ENCODE data around the gene EPHB1.
"Not testable (repeated sequence)": the region's sequence is repeated elsewhere in the genome, so short reads cannot be mapped to it uniquely, and the experiment has no call there.

EPHB1 gene

DNA sequence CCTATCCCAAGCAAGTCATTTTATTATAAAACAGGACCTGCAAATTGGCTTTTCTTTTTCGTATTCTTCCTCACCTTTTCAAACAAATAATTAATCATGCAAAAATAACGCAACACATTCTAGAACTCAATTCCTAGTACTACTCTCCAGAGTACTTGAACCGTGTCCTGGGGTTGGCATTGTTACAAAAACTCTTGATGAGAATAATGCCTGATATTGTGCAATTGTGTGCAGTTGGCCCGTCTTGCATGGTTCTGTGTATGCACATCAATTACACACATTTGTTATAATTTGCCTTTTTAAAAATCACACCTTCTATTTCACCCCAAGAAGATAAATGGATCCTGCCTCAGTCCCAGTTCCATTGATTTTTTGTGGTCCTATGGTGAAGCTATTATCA, 205.4 kb downstream of the EPHB1 start:
- no peak for DNase-seq (ENCODE audit: low read depth)

DNA sequence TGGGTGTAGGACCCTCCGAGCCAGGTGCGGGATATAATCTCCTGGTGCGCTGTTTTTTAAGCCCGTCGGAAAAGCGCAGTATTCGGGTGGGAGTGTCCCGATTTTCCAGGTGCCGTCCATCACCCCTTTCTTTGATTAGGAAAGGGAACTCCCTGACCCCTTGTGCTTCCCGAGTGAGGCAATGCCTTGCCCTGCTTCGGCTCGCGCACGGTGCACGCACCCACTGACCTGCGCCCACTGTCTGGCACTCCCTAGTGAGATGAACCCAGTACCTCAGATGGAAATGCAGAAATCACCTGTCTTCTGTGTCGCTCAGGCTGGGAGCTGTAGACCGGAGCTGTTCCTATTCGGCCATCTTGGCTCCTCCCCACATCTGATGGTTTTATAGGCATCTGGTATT, 210.6 kb downstream of the EPHB1 start:
- not testable (repeated sequence) for DNase-seq (ENCODE audit: low read depth)

DNA sequence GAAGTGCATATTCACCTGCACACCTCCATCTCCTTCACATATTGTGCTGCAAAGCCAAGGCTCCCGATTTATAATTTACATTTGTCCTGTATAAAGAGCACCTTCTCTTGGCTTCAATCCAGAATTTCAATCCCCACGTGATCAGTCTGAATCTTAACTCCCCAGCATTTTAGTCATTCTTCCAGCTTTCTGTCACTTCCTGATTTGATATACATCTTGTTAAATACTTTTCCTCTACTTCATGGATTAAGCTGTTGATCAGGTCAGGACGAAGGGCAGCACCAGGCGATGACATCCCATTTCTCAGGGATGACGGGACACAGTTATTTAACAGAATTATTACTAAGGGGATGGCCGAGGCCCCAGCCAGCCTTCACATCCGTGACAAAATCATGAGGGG, 212.5 kb downstream of the EPHB1 start:
- no peak for DNase-seq (ENCODE audit: low read depth)

DNA sequence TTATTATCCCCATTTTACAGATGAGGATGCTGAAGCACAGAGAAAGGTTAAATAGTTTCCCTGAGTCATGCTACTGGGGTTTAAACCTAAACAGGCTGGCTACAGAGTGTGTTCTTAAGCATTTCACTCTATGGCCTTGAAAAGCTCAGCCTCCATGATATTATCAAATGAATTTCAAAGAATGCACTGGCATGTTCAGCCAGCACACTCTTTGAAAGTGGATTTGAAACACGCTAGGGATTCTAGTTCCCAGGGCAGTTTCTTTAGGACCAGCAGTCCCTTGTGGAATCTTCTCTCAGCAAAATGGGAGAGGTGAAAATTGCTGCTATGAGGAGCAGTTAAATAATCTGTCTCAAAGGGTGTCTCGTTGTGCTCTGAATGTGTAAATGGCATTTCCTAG, 213.3 kb downstream of the EPHB1 start:
- DNase-seq (ENCODE audit: low read depth): no peak

DNA sequence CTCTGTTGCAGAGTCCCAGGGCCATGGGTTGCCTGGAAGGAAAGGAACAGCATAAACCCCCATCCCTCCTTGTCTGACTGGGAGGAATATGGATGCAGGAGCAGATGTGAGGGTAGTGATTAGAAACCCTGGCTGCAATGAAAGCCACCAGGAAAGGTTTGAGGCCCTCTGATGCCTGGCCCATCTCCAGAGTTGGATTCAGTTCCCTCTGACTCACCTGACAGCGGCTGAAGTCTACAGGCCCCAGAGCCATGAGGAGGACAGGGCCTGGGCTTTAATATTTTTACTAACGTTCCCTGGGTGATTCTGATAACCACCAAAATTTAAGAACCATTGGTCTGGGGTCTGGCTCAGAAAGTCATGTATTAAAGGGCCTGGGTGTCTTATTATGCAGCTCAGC, 214.0 kb downstream of the EPHB1 start:
- DNase-seq (ENCODE audit: low read depth): no peak

DNA sequence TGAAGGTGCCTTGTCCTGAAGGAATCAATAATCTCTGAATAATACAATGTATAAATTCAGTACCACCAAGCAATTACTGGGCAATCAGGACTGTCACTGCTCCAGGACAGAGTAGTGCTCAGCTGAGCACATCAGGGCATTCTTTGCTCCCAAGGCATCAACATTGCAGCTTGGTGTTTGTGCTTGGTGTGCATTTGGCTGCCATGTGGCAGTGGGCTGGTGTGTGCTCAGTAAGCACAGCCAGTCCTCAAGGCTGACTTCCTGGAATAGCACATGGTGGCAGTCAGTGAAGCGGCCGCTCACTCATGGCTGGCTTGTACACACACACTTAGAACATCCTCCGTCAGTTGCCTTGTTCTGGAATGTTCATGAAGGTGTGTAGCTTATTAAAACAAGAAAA, 217.0 kb downstream of the EPHB1 start:
- no peak for DNase-seq (ENCODE audit: low read depth)

DNA sequence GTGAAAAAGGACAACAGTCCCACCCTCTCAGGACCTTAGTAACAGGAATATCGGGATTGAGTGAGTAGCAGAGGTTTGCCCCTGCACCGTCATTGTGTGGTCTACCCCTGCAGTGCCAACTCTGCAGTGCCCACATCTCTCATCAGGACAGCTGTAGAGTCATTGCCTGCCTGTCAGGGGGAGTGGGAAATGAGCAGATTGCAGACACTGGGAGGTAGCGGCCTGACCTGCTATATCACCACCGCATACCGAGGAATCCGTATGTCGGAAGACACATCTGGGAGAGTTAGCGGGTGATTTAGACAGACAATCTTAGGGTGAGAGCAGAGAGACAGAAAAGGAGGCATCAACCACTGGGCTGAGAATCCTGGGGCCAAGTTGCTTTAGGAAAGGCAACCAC, 218.1 kb downstream of the EPHB1 start:
- DNase-seq (ENCODE audit: low read depth): no peak

DNA sequence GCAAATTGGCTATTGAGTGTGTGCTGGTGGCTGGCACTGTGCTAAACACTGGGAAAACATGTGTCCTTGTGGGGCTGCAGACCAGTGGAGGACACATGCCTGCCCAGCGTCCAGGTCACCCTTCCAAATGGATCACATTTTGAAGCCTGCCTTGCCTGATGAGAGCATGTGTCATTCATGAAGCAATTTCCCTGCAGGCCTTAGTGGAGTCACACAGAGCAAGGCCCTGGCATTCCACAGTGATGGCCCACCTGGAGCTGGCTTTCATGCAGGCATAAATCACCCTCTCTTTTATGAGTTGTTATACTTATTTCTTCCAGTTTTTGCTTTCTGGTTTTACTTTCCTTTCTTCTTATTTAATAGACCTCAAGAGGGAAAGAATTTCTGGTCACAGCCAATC, 219.5 kb downstream of the EPHB1 start:
- no peak for DNase-seq (ENCODE audit: low read depth)

DNA sequence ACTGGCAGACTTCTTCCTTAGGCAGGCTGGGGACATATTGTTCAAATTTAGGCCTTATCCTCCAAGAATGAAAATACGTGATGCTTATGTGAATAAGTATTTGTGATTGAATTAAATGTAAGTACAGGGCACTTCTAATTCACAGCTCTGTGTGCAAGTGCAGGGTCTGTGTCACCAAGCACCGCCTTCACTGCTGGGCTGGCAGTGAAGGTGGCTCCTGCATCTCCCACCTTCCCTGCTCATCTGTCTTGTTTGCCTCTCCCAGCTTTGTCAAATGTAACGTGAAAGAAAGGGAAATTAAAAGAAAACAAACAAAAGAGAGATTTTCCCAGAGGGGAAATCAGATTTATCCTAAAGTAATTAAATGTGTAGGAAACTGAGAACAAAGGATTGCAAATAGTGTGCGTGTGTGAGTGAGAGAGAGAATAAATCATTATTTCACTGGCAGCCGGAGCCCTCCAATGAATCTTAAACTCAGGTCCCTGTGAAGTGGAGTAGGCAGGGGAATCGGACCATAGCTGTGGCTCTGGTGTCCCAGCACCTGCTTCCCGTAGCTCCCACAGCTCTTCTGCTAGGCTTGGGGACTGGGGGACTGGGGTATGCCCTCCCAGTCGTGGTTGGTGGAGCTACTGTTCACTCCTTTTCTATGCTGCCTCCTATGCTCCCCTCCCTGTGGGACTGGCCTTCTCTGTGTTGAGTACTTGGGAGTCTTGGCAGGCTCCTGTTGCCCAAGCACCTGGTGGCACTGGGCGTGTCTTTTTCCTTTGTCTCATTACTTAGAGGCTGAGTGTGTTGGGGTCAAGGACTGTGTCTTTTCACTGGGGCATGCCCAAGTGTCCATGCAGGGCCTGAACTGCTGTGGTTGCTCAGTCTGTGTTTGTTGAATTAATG, 222.2 kb downstream of the EPHB1 start:
- DNase-seq (ENCODE audit: low read depth): no peak

DNA sequence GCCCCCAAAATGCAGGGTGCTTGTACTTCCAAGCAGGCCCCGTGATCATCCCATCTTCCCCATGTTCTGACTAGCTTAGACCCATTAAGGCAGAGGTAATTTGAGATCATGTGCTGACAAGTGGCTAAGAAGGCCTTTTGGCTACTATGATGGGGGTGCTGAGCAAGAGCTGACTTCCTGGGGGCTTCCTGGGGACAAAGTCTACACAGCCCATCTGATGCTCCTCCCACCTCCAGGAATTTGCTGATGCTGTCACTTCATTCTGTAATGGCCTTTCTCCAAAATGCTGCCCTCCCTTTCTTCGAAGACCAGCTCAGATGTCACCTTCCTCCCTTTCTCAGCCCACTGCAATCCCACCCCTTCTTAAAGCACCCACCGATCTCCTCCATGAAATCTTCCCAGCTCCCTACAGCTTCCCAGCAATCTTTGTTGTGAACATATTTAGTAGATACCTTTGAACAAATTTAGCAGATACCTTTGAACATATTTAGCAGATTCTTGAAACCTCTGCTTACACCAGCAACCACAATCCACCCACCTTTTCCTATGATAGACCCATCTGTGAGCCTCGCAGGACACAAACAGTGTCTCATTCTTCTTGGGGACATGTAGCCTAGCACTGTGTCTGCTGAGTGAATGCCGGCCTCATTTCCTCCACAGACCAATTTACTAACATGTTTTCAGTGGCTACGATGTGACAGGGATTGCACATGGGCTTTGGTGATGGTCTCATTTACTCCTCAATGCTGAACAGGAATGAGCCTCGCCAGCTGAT, 223.3 kb downstream of the EPHB1 start:
- DNase-seq (ENCODE audit: low read depth): no peak

DNA sequence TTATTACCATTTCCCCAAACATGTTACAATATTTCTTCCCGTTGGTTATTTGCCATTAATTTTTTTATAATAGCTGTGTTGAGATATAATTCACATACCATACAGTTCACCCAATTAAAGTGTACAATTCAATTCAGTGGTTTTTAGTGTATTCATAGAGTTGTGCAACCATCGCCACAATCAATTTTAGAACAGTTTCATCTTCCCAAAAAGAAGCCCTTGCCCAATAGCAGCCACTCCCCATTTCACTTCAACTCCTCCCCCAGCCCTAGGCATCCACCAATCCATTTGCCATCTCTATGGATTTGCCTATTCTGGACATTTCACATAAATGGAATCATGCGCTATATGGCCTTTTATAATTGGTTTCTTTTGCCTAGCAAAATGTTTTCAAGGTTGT, 225.1 kb downstream of the EPHB1 start:
- DNase-seq (ENCODE audit: low read depth): no peak

DNA sequence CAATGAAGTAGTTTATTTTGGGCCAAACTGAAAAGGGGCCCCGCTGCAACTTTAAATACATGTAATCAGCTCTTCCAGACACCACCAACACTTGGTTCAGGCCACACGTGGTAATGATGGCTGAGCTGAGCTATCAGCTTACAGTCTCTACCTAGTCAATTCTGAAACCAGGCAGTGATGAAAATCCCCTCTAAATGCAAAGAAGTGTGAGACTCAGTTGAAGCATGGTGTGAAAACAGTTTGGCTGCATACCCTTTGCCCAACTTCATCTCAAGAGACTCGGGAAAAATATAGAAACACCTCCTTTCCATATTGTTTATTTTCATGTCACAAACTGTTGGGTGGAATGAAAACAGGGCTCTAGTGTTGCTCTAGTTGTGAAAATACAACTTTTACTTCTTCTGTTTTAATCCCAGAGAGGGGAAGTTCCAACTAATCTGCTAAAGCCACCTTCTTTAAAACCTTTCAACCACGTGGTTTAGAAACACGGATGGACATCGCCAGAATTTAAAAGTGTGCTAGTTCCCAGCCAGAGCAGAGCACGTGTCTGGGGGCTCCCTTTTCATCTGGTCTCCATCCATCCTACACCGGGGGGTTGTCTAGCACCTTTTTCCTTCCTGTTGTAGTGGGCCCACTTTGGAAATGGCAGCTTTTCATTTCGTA, 229.1 kb downstream of the EPHB1 start:
- DNase-seq (ENCODE audit: low read depth): no peak

DNA sequence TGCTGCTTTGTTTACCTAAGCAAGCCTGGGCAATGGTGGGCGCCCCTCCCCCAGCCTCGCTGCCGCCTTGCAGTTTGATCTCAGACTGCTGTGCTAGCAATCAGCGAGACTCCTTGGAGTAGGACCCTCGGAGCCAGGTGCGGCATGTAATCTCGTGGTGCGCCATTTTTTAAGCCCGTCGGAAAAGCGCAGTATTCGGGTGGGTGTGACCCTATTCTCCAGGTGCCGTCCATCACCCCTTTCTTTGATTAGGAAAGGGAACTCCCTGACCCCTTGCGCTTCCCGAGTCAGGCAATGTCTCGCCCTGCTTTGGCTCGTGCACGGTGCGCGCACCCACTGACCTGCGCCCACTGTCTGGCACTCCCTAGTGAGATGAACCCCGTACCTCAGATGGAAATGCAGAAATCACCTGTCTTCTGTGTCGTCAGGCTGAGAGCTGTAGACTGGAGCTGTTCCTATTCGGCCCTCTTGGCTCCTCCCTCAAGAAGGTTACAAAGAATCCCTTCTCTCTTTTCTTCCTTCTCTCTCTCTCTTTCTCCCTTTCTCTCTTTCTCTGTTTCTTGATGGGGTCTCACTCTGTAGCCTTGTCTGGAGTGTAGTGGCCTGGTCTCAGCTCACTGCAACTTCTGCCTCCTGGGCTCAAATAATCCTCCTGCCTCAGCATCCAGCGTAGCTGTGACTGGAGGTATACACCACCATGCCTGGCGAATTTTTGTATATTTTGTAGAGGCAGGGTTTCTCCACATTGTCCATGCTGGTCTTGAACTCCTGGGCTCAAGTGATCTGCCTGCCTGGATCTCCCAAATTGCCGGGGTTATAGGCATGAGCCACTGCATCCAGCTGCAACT, 235.9 kb downstream of the EPHB1 start:
- DNase-seq (ENCODE audit: low read depth): not testable (repeated sequence)

DNA sequence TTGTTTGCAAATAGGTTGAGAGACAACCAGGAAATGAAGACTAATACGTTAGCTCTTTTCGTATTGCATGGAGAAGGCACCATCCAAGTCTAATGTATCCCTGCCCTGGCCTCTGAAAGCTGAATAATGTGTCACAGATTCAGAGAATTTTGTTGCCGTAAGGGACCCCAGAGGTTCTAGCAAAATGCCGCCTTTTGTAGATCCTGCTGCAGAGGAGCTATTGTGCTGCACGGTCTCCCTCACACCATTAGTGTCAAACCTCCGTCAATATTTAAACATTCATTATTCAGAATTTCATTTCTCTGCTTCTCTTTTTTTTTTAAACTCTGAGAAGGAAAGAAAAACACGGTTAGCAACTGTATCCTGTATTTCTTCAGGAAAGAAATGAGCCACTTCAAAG, 238.7 kb downstream of the EPHB1 start:
- no peak for DNase-seq (ENCODE audit: low read depth)

DNA sequence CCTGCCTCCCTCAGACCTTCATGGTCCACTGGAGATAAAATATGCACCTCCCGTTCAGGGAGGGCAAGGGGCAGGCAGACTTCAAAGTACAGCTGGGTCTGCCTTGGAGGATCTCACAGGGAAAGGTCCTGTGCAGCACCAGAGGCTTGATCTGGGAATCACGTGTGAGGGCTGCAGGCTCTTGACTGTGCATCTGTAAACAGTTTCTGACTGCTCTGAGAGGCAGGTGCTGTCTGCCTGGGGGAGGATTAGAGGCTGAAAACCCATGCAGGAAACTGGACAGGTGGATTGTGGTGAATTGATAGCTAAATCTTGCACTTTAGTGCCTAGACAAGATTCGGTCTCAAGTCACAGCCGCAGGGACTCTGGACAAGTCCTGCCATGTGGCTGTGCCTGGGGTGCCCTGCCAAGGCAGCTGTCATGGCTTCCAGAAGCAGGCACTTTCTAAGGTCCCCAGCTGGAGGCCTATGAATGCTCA, 239.3 kb downstream of the EPHB1 start:
- no peak for DNase-seq (ENCODE audit: low read depth)

DNA sequence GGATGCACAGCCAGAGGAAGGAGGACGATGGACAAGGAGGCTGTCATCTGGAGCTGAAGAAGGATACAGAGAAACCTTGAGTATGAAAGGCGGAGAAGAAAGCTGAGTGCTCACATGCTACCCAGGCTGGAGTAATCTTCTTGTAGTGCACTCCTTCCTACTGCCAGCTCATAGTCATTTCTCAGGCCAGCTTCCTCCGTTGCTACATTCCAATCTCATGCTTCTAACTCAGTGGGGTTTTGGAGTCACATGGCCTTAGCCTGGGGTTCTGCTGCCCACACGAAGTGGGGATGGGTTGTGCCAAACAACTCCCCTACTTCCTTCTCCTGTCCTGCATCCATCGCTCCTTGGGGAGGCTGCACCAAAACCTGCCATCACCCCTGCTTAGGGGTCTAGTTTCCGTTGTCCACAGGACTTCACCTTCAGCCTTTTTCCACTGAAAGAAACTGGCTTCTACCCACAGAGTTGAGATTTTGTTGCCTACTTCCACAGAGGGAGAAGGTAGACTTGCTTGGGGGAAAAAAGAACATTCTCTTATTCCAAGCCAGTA, 239.9 kb downstream of the EPHB1 start:
- DNase-seq (ENCODE audit: low read depth): no peak

DNA sequence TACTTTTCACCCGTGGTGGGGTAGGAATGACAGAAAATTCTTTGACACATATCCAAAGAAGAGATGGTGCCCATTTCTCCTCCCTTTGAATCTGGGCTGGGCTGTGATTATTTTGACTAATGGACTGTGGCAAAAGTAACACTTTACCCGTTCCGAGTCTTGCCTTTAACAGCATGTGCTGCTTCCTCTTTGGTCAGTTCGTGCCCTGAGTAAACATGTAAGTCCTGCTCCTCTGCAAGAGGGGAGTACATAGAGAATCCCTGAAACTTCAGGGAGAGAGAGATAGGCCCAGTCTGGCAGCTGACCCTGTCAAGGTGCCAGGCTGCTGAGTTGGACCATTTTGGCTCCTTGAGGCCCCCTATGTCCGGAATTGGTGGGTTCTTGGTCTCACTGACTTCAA, 243.1 kb downstream of the EPHB1 start:
- no peak for DNase-seq (ENCODE audit: low read depth)

DNA sequence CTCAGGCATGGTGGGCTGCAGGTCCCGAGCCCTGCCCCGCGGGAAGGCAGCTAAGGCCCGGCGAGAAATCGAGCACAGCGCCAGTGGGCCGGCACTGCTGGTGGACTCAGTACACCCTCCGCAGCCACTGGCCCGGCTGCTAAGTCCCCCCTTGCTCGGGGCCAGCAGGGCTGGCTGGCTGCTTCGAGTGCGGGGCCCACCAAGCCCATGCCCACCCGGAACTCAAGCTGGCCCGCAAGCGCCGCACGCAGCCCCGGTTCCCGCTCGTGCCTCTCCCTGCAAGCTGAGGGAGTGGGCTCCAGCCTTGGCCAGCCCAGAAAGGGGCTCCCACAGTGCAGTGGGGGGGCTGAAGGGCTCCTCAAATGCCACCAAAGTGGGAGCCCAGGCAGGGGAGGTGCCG, 244.5 kb downstream of the EPHB1 start:
- DNase-seq (ENCODE audit: low read depth): not testable (repeated sequence)

DNA sequence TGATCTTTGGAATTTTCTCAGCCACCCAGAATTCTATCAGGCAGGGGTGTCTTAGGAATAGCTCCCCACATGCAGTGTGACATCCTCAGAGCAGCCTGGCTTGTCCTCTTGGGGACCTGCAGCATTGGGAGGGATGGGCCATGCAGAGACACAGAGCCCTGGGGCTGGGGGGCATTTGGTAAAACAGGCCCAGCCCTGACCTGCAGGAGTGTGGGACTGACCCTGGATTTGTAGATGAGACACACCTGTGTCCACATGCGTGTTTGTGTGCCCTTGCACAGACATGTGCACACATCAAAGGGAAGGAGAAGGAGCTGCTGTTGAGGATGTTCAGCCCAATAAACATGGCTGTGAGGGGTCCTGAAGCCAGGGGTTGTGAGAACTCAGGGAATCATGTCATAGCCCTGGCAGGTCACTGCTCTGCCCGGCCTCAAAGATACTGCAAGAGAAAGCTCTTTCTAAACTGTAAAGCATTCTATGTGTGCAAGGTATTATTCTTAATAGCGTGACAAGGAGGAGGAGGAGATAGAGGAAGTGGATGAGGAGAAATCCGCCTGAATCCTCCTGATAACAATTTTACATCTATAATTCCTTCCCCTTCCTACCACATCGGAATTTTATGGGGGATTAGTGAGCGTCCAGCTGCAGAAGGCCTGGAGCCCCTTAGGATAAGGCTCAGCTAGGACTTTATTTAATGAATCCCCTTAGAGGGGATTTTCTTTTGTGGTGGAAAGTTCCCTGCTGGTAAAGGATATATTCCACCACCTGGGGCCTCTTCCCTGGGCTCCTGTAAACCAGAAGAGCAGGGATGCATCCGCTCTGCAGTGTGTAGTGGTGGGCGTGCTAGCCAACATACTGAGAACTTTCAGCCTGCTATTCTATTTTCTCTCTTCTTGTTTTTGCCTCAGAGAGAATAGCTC, 245.5 kb downstream of the EPHB1 start:
- no peak for DNase-seq (ENCODE audit: low read depth)

DNA sequence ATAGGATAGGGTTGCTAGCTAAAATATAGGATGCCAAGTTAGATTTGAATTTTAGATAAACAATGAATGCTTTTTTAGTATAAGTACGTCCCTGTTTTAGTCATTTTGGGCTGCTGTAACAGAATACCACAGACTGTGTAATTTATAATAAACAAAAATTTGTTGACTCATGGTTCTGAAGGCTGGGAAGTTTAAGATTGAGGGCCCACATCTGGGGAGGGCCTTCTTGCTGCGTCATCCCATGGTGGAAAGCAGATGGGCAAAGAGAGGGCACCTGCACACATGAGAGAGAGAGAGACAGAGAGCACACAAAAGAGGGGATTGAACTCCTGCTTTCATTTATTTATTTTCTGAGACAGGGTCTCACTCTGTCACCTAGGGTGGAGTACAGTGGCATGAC, 246.5 kb downstream of the EPHB1 start:
- DNase-seq (ENCODE audit: low read depth): no peak

All from stromal cell of bone marrow (primary cell).